ENCODE results near the gene TRAP1. TPM values are rescaled to one million over a fixed set of nuclear protein-coding genes. Genes with fewer than 3 reads are reported as not detected.

The TRAP1 gene
- total RNA-seq, 1 experiment from 2014 or later, result 416 TPM

- TF ChIP-seq TCF7L2 (IDR thresholded peaks at IDR 0.05; ENCODE audit: borderline replicate concordance, extremely low read depth, insufficient read depth, insufficient read length), result no peak
- no peak for TF ChIP-seq POLR2A (IDR thresholded peaks at IDR 0.05; ENCODE audit: borderline replicate concordance, extremely low read depth, insufficient read depth, insufficient read length)
- no peak for TF ChIP-seq ZNF274 (IDR thresholded peaks at IDR 0.05; ENCODE audit: low read depth, low read length)
- TF ChIP-seq EZH2phosphoT487 (IDR thresholded peaks at IDR 0.05; ENCODE audit: borderline replicate concordance), result no peak
Measured at GRCh38 chr16:3645504-3646347, 71.6 kb downstream of the TRAP1 start (continued).

GRCh38 chr16:3645108-3645503 lies 72.2 kb downstream of the TRAP1 start:
- no peak overlapping the region for H3K4me2 ChIP-seq (ENCODE audit: low read length)
- no peaks in the 10 kb centered on the region for H3K27me3 ChIP-seq (ENCODE audit: insufficient read depth, low read length)
- ChIA-PET CTCF (interaction anchor here (0.9 kb wide), 1 partner anchor 9 kb away, joined by 3 read pairs; no protein-coding TSS in a partner anchor), POLR2A (no interaction called here), RAD21 (ENCODE audit: low non-redundant PET in 1 of 2, low total read pairs in 2 of 2, uncharacterized antibody in 2 of 2, unreplicated experiment in 2 of 2) (no interaction called here)
- ATAC-seq (no peak), DNase-seq (ENCODE audit: low read depth, low spot score) (no peak)
- H2AFZ ChIP-seq (ENCODE audit: low read depth, low read length, poor library complexity, severe bottlenecking), result no peak overlapping the region
- H3K9me2 ChIP-seq (ENCODE audit: insufficient read depth), result no peaks in the 10 kb centered on the region
- intact Hi-C loops (cut with micrococcal nuclease), result no loop called here
- H4K20me1 ChIP-seq (ENCODE audit: insufficient read depth), result no peaks in the 10 kb centered on the region
- no peak overlapping the region for H3K9ac ChIP-seq (ENCODE audit: low read length)
- H3K36me3 ChIP-seq (ENCODE audit: control insufficient read depth in 1 of 2, insufficient read depth in 2 of 2, low read length in 2 of 2), result no peaks in the 10 kb centered on the region
- no TSS peak for BruUV-seq (replicated peaks)
- TF ChIP-seq SIN3A (IDR thresholded peaks at IDR 0.05; ENCODE audit: low read depth), result no peak
- peak overlapping the region; percentile 75; the same call in 1 of the 2 replicates for H3K27ac ChIP-seq (ENCODE audit: low read depth, low read length)
- no peaks in the 10 kb centered on the region for H3K79me2 ChIP-seq (ENCODE audit: insufficient read depth, low read length)
- H3K4me3 ChIP-seq (replicated peaks in 1 of 2; ENCODE audit: low read depth in 1 of 2, low read length in 2 of 2), result no peak overlapping the region
- no peaks in the 10 kb centered on the region for H3K9me3 ChIP-seq (ENCODE audit: control insufficient read depth in 1 of 2, insufficient read depth in 1 of 2, low read depth in 1 of 2, low read length in 2 of 2)
- H3K4me1 ChIP-seq (ENCODE audit: control insufficient read depth in 1 of 2, insufficient read depth in 2 of 2, low read length in 2 of 2), result peaks cover 41 to 44% of the 10 kb centered on the region in 2 experiments

- intact Hi-C loops (cut with micrococcal nuclease), result no loop called here
- ChIA-PET RAD21 (ENCODE audit: low non-redundant PET in 1 of 2, low total read pairs in 2 of 2, uncharacterized antibody in 2 of 2, unreplicated experiment in 2 of 2) (no interaction called here), POLR2A (no interaction called here), CTCF (interaction anchor here (1.5 kb wide), 1 partner anchor 11 kb away, joined by 7 read pairs; no protein-coding TSS in a partner anchor)
- Histone ChIP-seq H3K9me3 (ENCODE audit: control insufficient read depth in 1 of 2, insufficient read depth in 1 of 2, low read depth in 1 of 2, low read length in 2 of 2) (no peaks in the 10 kb centered on the region), H3K79me2 (ENCODE audit: insufficient read depth, low read length) (no peaks in the 10 kb centered on the region), H2AFZ (ENCODE audit: low read depth, low read length, poor library complexity, severe bottlenecking) (no peak overlapping the region), H3K9me2 (ENCODE audit: insufficient read depth) (no peaks in the 10 kb centered on the region), H3K27me3 (ENCODE audit: insufficient read depth, low read length) (no peaks in the 10 kb centered on the region), H4K20me1 (ENCODE audit: insufficient read depth) (no peaks in the 10 kb centered on the region), H3K27ac (ENCODE audit: low read depth, low read length) (peak overlapping the region; percentile 60; the same call in 1 of the 2 replicates), H3K36me3 (ENCODE audit: control insufficient read depth in 1 of 2, insufficient read depth in 2 of 2, low read length in 2 of 2) (no peaks in the 10 kb centered on the region), H3K4me2 (ENCODE audit: low read length) (peak overlapping the region; percentile 69), H3K4me3 (replicated peaks in 1 of 2; ENCODE audit: low read depth in 1 of 2, low read length in 2 of 2) (peak overlapping the region in 1 of 2 experiments; percentile 29; a peak in 1 of 4 replicates), H3K4me1 (ENCODE audit: control insufficient read depth in 1 of 2, insufficient read depth in 2 of 2, low read length in 2 of 2) (peaks cover 41 to 44% of the 10 kb centered on the region in 2 experiments), H3K9ac (ENCODE audit: low read length) (peak overlapping the region; percentile 12; the same call in 1 of the 2 replicates)
- ATAC-seq (no peak), DNase-seq (ENCODE audit: low read depth, low spot score) (no peak)
- no TSS peak for BruUV-seq (replicated peaks)
- TF ChIP-seq ELF1 (IDR thresholded peaks at IDR 0.05; ENCODE audit: borderline replicate concordance, low read depth) (no peak), TCF7L2 (IDR thresholded peaks at IDR 0.05; ENCODE audit: borderline replicate concordance, extremely low read depth, insufficient read depth, insufficient read length) (no peak)
Measured at GRCh38 chr16:3643095-3643730, 74.1 kb downstream of the TRAP1 start.
